HEK293 (cell line): ENCODE results near the gene OXCT2.

Experiments used
- CTCF ChIA-PET: fragments of 350-600 bp; formaldehyde crosslinking; extraction: SDS; loops from one replicate; lab custom pipeline; 2021; ENCODE audit warnings: antibody characterized with exemption; lab: Yijun Ruan, JAX
- POLR2A ChIA-PET: fragments of 300-600 bp; formaldehyde crosslinking; extraction: SDS; loops from one replicate; lab custom pipeline; 2020; ENCODE audit warnings: antibody characterized with exemption, inconsistent platforms; lab: Yijun Ruan, JAX
- H3K27ac ChIP-seq: fragments of 200-500 bp; sonication (Bioruptor generic); 2 replicates; pipeline ENCODE4 v1.5.1; 2014; ENCODE audit warnings: low read depth, low read length, control low read depth, inconsistent platforms; ENCODE audit errors: extremely low read depth
- H3K36me3 ChIP-seq, 2 experiments: fragments of 200-500 bp in 1 of 2; sonication (Bioruptor generic) in 1 of 2; 1 replicate in 1 of 2; 2 replicates in 1 of 2; pipeline ENCODE4 v1.5.1; 2014 to 2017; ENCODE audit warnings: inconsistent platforms in 2 of 2, low read length in 2 of 2; ENCODE audit not compliant: control insufficient read depth in 2 of 2, insufficient read depth in 1 of 2
- H3K4me1 ChIP-seq: fragments of 200-500 bp; sonication (Bioruptor generic); 2 replicates; pipeline ENCODE4 v1.5.1; 2014; ENCODE audit warnings: mild to moderate bottlenecking, low read length, inconsistent platforms; ENCODE audit not compliant: control insufficient read depth, insufficient read depth
- H3K4me3 ChIP-seq: 2 replicates; pipeline ENCODE4 v1.5.1; 2011; ENCODE audit warnings: low read depth, mild to moderate bottlenecking, control low read depth, low read length, moderate library complexity
- H3K9me3 ChIP-seq: fragments of 200-500 bp; sonication (Bioruptor generic); 2 replicates; pipeline ENCODE4 v1.5.1; 2014; ENCODE audit warnings: low read depth, low read length, inconsistent platforms; ENCODE audit not compliant: control insufficient read depth, insufficient read depth
- GLIS1 ChIP-seq: fragments of 450-650 bp; formaldehyde crosslinking; IDR thresholded peaks from 2 replicates; pipeline ENCODE4 v1.5.1; 2016; ENCODE audit warnings: missing biosample characterization, missing genetic modification characterization
- HOXA7 ChIP-seq: sonication (generic); formaldehyde crosslinking; IDR thresholded peaks from 2 replicates; pipeline ENCODE4 v1.8.1; 2022; ENCODE audit warnings: missing genetic modification reagents, borderline replicate concordance
- MYNN ChIP-seq: fragments of 450-650 bp; formaldehyde crosslinking; IDR thresholded peaks from 2 replicates; pipeline ENCODE4 v1.5.1; 2016; ENCODE audit warnings: missing biosample characterization, missing genetic modification characterization, borderline replicate concordance
- RBAK ChIP-seq: fragments of 450-650 bp; formaldehyde crosslinking; IDR thresholded peaks from 2 replicates; pipeline ENCODE4 v1.5.1; 2016; ENCODE audit warnings: missing biosample characterization, missing genetic modification characterization
- SCRT2 ChIP-seq: fragments of 450-650 bp; formaldehyde crosslinking; IDR thresholded peaks from 2 replicates; pipeline ENCODE4 v1.5.1; 2016; ENCODE audit warnings: missing biosample characterization, missing genetic modification characterization
- SP2 ChIP-seq: fragments of 450-650 bp; formaldehyde crosslinking; IDR thresholded peaks from 2 replicates; pipeline ENCODE4 v1.5.1; 2016; ENCODE audit warnings: missing biosample characterization, missing genetic modification characterization
- ZBTB7A ChIP-seq: fragments of 450-650 bp; formaldehyde crosslinking; IDR thresholded peaks from 2 replicates; pipeline ENCODE4 v1.5.1; 2016; ENCODE audit warnings: low read depth, missing biosample characterization, missing genetic modification characterization
- ZNF138 ChIP-seq: fragments of 450-650 bp; formaldehyde crosslinking; IDR thresholded peaks from 2 replicates; pipeline ENCODE4 v1.5.1; 2016; ENCODE audit warnings: missing biosample characterization, missing genetic modification characterization, borderline replicate concordance
- ZNF155 ChIP-seq: fragments of 450-650 bp; formaldehyde crosslinking; IDR thresholded peaks from 2 replicates; pipeline ENCODE4 v1.5.1; 2016; ENCODE audit warnings: missing biosample characterization, missing genetic modification characterization
- ZNF2 ChIP-seq: fragments of 450-650 bp; formaldehyde crosslinking; IDR thresholded peaks from 2 replicates; pipeline ENCODE4 v1.5.1; 2016; ENCODE audit warnings: missing biosample characterization, missing genetic modification characterization
- ZNF221 ChIP-seq: fragments of 450-650 bp; formaldehyde crosslinking; IDR thresholded peaks from 2 replicates; pipeline ENCODE4 v1.5.1; 2017; ENCODE audit warnings: missing biosample characterization, missing genetic modification characterization, borderline replicate concordance
- ZNF426 ChIP-seq: fragments of 450-650 bp; formaldehyde crosslinking; IDR thresholded peaks from 2 replicates; pipeline ENCODE4 v1.5.1; 2017; ENCODE audit warnings: missing biosample characterization, missing genetic modification characterization, mild to moderate bottlenecking, inconsistent platforms, moderate library complexity
- ZNF433 ChIP-seq: fragments of 450-650 bp; formaldehyde crosslinking; IDR thresholded peaks from 2 replicates; pipeline ENCODE4 v1.5.1; 2016; ENCODE audit warnings: missing biosample characterization, missing genetic modification characterization, low read depth
- ZNF513 ChIP-seq: fragments of 450-650 bp; IDR thresholded peaks from 2 replicates; pipeline ENCODE4 v1.5.1; 2018; ENCODE audit warnings: missing biosample characterization, missing genetic modification characterization
- ZNF555 ChIP-seq: fragments of 450-650 bp; formaldehyde crosslinking; conservative IDR thresholded peaks from 2 replicates; pipeline ENCODE4 v1.5.1; 2017; ENCODE audit warnings: missing biosample characterization, mild to moderate bottlenecking, missing genetic modification characterization, inconsistent platforms
- ZNF623 ChIP-seq: fragments of 450-650 bp; formaldehyde crosslinking; IDR thresholded peaks from 2 replicates; pipeline ENCODE4 v1.5.1; 2016; ENCODE audit warnings: missing biosample characterization, missing genetic modification characterization
- ZNF624 ChIP-seq: fragments of 450-650 bp; formaldehyde crosslinking; IDR thresholded peaks from 2 replicates; pipeline ENCODE4 v1.5.1; 2017; ENCODE audit warnings: missing biosample characterization, missing genetic modification characterization
- ZNF660 ChIP-seq: fragments of 450-650 bp; IDR thresholded peaks from 2 replicates; pipeline ENCODE4 v1.5.1; 2018; ENCODE audit warnings: missing biosample characterization, mild to moderate bottlenecking, missing genetic modification characterization
- ZNF707 ChIP-seq: fragments of 450-650 bp; formaldehyde crosslinking; IDR thresholded peaks from 2 replicates; pipeline ENCODE4 v1.5.1; 2016; ENCODE audit warnings: missing biosample characterization, missing genetic modification characterization
- ZNF777 ChIP-seq: fragments of 450-650 bp; formaldehyde crosslinking; IDR thresholded peaks from 2 replicates; pipeline ENCODE4 v1.5.1; 2017; ENCODE audit warnings: missing biosample characterization, missing genetic modification characterization, borderline replicate concordance
- TF ChIP-seq, protein P1 (sequence below): fragments of 450-650 bp; formaldehyde crosslinking; IDR thresholded peaks from 2 replicates; pipeline ENCODE4 v1.5.1; 2016; ENCODE audit warnings: missing biosample characterization, missing genetic modification characterization
- TF ChIP-seq, protein P2 (sequence below): fragments of 450-650 bp; formaldehyde crosslinking; IDR thresholded peaks from 2 replicates; pipeline ENCODE4 v1.5.1; 2016; ENCODE audit warnings: missing biosample characterization, missing genetic modification characterization

OXCT2 gene

GRCh38 chr1:39754906-39755504, 16.1 kb downstream of the OXCT2 start:
- ChIA-PET CTCF (no interaction called here), POLR2A (no interaction called here)
- Histone ChIP-seq H3K36me3 (peaks cover 27 to 99% of the 10 kb centered on the region in 2 experiments), H3K9me3 (no peaks in the 10 kb centered on the region), H3K4me1 (no peaks in the 10 kb centered on the region), H3K27ac (no peak overlapping the region), H3K4me3 (no peak overlapping the region)
- TF ChIP-seq GLIS1 (peak; percentile 34; the same call in 1 of the 2 replicates), HOXA7 (no peak)

DNA sequence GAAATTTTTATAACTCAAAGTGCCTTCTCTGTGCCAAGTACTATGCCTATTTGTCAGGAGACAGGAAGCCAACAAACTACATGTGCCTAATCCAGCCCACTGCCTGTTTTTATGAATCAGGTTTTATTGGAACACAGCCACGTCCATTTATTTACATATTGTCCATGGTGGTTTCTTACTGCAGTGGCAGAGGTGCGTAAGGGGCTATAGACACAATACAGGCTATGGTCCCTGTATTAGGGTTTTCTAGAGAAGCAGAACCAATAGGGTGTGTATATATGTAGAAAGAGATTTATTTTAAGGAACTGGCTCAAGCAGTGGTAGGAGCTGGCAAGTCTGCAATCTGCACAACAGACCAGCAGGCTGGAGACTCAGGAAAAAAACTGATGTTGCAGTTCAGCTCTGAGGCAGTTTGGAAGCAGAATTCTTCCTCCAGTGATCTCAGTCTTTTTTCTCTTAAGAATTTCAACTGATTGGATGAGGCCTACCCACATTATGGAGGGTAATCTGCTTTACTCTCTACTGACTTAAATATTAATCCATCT, 17.1 kb downstream of the OXCT2 start:
- Histone ChIP-seq H3K4me3 (no peak overlapping the region), H3K9me3 (no peaks in the 10 kb centered on the region), H3K4me1 (no peaks in the 10 kb centered on the region), H3K36me3 (peaks cover 32 to 99% of the 10 kb centered on the region in 2 experiments), H3K27ac (no peak overlapping the region)
- TF ChIP-seq ZNF555 (tag by site-specific recombination), result no peak
- POLR2A ChIA-PET, result no interaction called here
- CTCF ChIA-PET, result no interaction called here

- Histone ChIP-seq H3K27ac (no peak overlapping the region), H3K36me3 (peaks cover 38 to 100% of the 10 kb centered on the region in 2 experiments), H3K9me3 (no peaks in the 10 kb centered on the region), H3K4me1 (no peaks in the 10 kb centered on the region), H3K4me3 (no peak overlapping the region)
- POLR2A ChIA-PET, result interaction anchor here (1.4 kb wide), 1 partner anchor 15 kb away, joined by 7 read pairs; the partner anchor contains the start of gene PPIE
- CTCF ChIA-PET, result no interaction called here
- no peak for TF ChIP-seq ZNF623
- TF ChIP-seq ZNF707 (tag by site-specific recombination), result no peak
- TF ChIP-seq ZNF660 (tag by site-specific recombination), result no peak
- TF ChIP-seq ZNF555 (tag by site-specific recombination), result no peak
Observed at GRCh38 chr1:39753132-39754025, 17.8 kb downstream of the OXCT2 start.

- TF ChIP-seq ZNF155 (tag by site-specific recombination) (no peak), SCRT2 (tag by site-specific recombination) (no peak), MYNN (tag by site-specific recombination) (no peak), ZNF138 (tag by site-specific recombination) (no peak), ZNF555 (tag by site-specific recombination) (no peak), ZNF777 (tag by site-specific recombination) (no peak), ZNF221 (tag by site-specific recombination) (no peak), ZNF624 (tag by site-specific recombination) (no peak), ZNF513 (tag by site-specific recombination) (no peak), ZBTB7A (no peak), ZNF426 (tag by site-specific recombination) (no peak), SP2 (no peak), RBAK (tag by site-specific recombination) (no peak), ZNF2 (tag by site-specific recombination) (no peak), ZNF433 (tag by site-specific recombination) (no peak)
- TF ChIP-seq, protein P1, sequence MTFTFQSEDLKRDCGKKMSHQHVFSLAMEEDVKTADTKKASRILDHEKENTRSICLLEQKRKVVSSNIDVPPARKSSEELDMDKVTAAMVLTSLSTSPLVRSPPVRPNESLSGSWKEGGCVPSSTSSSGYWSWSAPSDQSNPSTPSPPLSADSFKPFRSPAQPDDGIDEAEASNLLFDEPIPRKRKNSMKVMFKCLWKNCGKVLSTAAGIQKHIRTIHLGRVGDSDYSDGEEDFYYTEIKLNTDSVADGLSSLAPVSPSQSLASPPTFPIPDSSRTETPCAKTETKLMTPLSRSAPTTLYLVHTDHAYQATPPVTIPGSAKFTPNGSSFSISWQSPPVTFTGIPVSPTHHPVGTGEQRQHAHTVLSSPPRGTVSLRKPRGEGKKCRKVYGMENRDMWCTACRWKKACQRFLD (tag by site-specific recombination), result no peak
- TF ChIP-seq, protein P2, sequence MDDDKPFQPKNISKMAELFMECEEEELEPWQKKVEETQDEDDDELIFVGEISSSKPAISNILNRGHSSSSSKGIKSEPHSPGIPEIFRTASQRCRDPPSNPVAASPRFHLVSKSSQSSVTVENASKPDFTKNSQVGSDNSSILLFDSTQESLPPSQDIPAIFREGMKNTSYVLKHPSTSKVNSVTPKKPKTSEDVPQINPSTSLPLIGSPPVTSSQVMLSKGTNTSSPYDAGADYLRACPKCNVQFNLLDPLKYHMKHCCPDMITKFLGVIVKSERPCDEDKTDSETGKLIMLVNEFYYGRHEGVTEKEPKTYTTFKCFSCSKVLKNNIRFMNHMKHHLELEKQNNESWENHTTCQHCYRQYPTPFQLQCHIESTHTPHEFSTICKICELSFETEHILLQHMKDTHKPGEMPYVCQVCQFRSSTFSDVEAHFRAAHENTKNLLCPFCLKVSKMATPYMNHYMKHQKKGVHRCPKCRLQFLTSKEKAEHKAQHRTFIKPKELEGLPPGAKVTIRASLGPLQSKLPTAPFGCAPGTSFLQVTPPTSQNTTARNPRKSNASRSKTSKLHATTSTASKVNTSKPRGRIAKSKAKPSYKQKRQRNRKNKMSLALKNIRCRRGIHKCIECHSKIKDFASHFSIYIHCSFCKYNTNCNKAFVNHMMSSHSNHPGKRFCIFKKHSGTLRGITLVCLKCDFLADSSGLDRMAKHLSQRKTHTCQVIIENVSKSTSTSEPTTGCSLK, result no peak
- ChIA-PET POLR2A (interaction anchor here (1.4 kb wide), 1 partner anchor 14 kb away, joined by 7 read pairs; the partner anchor contains the start of gene PPIE), CTCF (no interaction called here)
- Histone ChIP-seq H3K4me1 (no peaks in the 10 kb centered on the region), H3K4me3 (no peak overlapping the region), H3K27ac (no peak overlapping the region), H3K9me3 (no peaks in the 10 kb centered on the region), H3K36me3 (peaks cover 45 to 100% of the 10 kb centered on the region in 2 experiments)
Observed at GRCh38 chr1:39752703-39753102, 18.4 kb downstream of the OXCT2 start.
